A673 (cell line): Measurements from ENCODE around the gene MAST1. TPM values are rescaled to one million over a fixed set of nuclear protein-coding genes. Genes with fewer than 3 reads are reported as not detected.

Experiments used
- BruUV-seq: library from RNA; stranded (reverse); fragments of 400-500 nt; replicated peaks from 2 replicates; lab custom pipeline; 2021; lab: Mats Ljungman, UMichigan
- CTCF ChIA-PET: fragments of 300-600 bp; sonication (Branson Sonifier 250); formaldehyde crosslinking; loops from one replicate; lab custom pipeline; 2022; ENCODE audit warnings: antibody characterized with exemption; lab: Charles Lee
- POLR2A ChIA-PET: fragments of 300-600 bp; sonication (Branson Sonifier 250); formaldehyde crosslinking; loops from one replicate; lab custom pipeline; 2022; ENCODE audit warnings: antibody characterized with exemption; ENCODE audit not compliant: low non-redundant PET; lab: Charles Lee
- DNase-seq: peaks from one replicate; pipeline ENCODE4 v3.0.0-alpha.2; 2015; ENCODE audit warnings: low spot score
- H3K27ac ChIP-seq: fragments of 200-600 bp; sonication (generic); 2 replicates; pipeline ENCODE4 v1.5.1; 2016; ENCODE audit warnings: mixed run types, low read depth, mild to moderate bottlenecking, mixed read lengths, antibody characterized with exemption, low read length; ENCODE audit not compliant: poor library complexity, severe bottlenecking
- H3K27me3 ChIP-seq: fragments of 200-600 bp; sonication (generic); replicated peaks from 2 replicates; pipeline ENCODE4 v1.6.1; 2017; ENCODE audit warnings: mixed run types, low read depth, mild to moderate bottlenecking, mixed read lengths, antibody characterized with exemption, low read length; ENCODE audit not compliant: insufficient read depth, poor library complexity
- H3K36me3 ChIP-seq: fragments of 200-600 bp; sonication (generic); 2 replicates; pipeline ENCODE4 v1.6.1; 2016; ENCODE audit warnings: mixed run types, mild to moderate bottlenecking, mixed read lengths, antibody characterized with exemption, low read length; ENCODE audit not compliant: insufficient read depth, poor library complexity, severe bottlenecking
- H3K4me1 ChIP-seq: fragments of 200-600 bp; sonication (generic); 2 replicates; pipeline ENCODE4 v1.6.1; 2017; ENCODE audit warnings: mixed run types, mild to moderate bottlenecking, mixed read lengths, antibody characterized with exemption, low read length; ENCODE audit not compliant: insufficient read depth, poor library complexity, severe bottlenecking
- H3K4me3 ChIP-seq: fragments of 200-600 bp; sonication (generic); 2 replicates; pipeline ENCODE4 v1.5.1; 2016; ENCODE audit warnings: low read depth, mixed run types, mild to moderate bottlenecking, mixed read lengths, low read length; ENCODE audit not compliant: poor library complexity, severe bottlenecking
- H3K9me3 ChIP-seq: fragments of 200-600 bp; sonication (generic); 2 replicates; pipeline ENCODE4 v1.6.1; 2016; ENCODE audit warnings: mixed run types, low read depth, mild to moderate bottlenecking, mixed read lengths, antibody characterized with exemption, low read length; ENCODE audit not compliant: poor library complexity, severe bottlenecking
- EZH2 ChIP-seq: fragments of 200-600 bp; sonication (generic); IDR thresholded peaks from 2 replicates; pipeline ENCODE4 v1.6.1; 2017; ENCODE audit warnings: borderline replicate concordance, low read depth, mild to moderate bottlenecking, mixed read lengths, antibody characterized with exemption, low read length; ENCODE audit not compliant: poor library complexity, severe bottlenecking
- intact Hi-C: fragments of 100-400 bp; cut with micrococcal nuclease; formaldehyde crosslinking; loops from one replicate; pipeline ENCODE4 v1.10.0; 2022; ENCODE audit not compliant: unreplicated experiment
- total RNA-seq: library from RNA; stranded (reverse); gene quantifications from 2 replicates; pipeline ENCODE4 v1.2.3, GENCODE V29; 2021
- TF ChIP-seq, protein P1 (sequence below): fragments of 300-800, 200-600 bp; sonication (generic); conservative IDR thresholded peaks from 2 replicates; pipeline ENCODE4 v1.5.1; 2017; ENCODE audit warnings: low read depth, mild to moderate bottlenecking, antibody characterized with exemption, low read length, moderate library complexity, mixed read lengths

MAST1 gene
- total RNA-seq, 1 experiment from 2014 or later = 22.2 TPM

DNA sequence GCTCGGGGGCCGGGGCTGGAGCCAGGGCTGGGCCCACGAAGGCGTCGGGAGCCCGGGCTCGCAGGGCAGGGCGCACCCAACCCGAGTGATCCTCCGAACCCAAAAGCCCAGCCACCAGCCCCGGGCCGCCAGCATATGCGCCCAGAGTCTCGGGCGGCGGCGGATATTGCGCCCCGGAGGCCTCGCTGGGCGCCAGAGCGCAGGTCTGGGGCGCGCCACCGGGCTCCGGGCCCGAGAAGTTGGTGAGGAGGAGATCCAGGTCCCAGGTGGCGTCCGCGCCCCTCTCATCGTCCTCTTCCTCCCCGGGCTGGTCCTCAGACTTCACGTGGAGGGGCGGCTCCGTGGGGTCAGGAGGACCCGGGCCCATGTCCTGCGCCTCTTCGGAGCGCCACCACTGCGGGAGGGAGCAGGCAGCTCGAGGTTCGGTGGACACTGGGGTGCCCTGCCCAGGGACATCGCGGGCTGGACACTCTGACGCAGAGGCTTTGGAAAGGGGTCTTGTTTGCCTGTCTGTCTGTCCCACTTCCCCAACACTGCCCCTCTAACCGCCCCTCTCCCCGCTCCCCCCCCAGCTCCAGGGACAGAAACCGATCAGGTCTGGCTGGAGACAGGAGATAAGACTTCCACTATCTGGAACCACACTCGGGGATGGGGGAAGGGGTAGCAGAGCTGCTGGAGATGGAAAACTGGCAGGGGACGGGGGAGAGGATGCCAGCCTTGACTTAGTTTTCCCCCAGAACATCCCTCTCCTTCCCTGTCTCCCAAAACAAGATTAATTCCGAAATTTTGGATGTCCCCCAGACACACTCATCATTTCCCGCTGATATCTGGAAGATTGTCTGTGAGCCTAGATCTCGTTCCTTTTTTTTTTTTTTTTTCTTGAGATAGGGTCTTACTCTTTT, 47.7 kb downstream of the MAST1 start:
- TF ChIP-seq EZH2 = no peak
- TF ChIP-seq, protein P1, sequence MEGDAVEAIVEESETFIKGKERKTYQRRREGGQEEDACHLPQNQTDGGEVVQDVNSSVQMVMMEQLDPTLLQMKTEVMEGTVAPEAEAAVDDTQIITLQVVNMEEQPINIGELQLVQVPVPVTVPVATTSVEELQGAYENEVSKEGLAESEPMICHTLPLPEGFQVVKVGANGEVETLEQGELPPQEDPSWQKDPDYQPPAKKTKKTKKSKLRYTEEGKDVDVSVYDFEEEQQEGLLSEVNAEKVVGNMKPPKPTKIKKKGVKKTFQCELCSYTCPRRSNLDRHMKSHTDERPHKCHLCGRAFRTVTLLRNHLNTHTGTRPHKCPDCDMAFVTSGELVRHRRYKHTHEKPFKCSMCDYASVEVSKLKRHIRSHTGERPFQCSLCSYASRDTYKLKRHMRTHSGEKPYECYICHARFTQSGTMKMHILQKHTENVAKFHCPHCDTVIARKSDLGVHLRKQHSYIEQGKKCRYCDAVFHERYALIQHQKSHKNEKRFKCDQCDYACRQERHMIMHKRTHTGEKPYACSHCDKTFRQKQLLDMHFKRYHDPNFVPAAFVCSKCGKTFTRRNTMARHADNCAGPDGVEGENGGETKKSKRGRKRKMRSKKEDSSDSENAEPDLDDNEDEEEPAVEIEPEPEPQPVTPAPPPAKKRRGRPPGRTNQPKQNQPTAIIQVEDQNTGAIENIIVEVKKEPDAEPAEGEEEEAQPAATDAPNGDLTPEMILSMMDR = no peak
- CTCF ChIA-PET = interaction anchor here (0.9 to 1.2 kb wide), 2 partner anchors 27 to 79 kb away, joined by 3 to 5 read pairs; no protein-coding TSS in a partner anchor
- POLR2A ChIA-PET = no interaction called here
- H3K9me3 ChIP-seq = peaks cover 12% of the 10 kb centered on the region
- BruUV-seq = no TSS peak
- DNase-seq = no peak
- H3K27ac ChIP-seq = no peak overlapping the region
- no peaks in the 10 kb centered on the region for H3K27me3 ChIP-seq
- no peaks in the 10 kb centered on the region for H3K36me3 ChIP-seq
- H3K4me3 ChIP-seq = peak overlapping the region; percentile 46
- H3K4me1 ChIP-seq = peaks cover 9% of the 10 kb centered on the region
- intact Hi-C loops = loop anchor here (2.0 kb wide), 1 partner anchor 79 kb away; no protein-coding TSS in a partner anchor

DNA sequence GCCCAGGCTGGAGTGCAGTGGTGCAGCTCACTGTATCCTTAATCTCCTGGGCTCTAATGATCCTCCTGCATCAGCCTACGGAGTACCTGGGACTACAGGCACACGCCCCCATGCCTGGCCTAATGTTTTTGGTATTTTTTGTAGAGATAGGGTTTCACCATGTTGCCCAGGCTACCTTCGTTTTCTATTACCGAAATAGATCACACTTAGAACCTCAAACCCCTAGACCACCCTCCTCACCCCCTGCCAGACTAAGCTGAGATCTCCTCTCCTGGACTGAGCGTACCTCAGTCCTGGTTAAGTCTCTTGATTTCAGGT, 48.3 kb downstream of the MAST1 start:
- Histone ChIP-seq H3K27me3 (no peaks in the 10 kb centered on the region), H3K4me1 (peaks cover 9% of the 10 kb centered on the region), H3K9me3 (peaks cover 12% of the 10 kb centered on the region), H3K27ac (no peak overlapping the region), H3K36me3 (no peaks in the 10 kb centered on the region), H3K4me3 (no peak overlapping the region)
- ChIA-PET CTCF (no interaction called here), POLR2A (no interaction called here)
- no peak for TF ChIP-seq EZH2
- TF ChIP-seq, protein P1 = no peak
- BruUV-seq = no TSS peak
- DNase-seq = no peak
- intact Hi-C loops = no loop called here

DNA sequence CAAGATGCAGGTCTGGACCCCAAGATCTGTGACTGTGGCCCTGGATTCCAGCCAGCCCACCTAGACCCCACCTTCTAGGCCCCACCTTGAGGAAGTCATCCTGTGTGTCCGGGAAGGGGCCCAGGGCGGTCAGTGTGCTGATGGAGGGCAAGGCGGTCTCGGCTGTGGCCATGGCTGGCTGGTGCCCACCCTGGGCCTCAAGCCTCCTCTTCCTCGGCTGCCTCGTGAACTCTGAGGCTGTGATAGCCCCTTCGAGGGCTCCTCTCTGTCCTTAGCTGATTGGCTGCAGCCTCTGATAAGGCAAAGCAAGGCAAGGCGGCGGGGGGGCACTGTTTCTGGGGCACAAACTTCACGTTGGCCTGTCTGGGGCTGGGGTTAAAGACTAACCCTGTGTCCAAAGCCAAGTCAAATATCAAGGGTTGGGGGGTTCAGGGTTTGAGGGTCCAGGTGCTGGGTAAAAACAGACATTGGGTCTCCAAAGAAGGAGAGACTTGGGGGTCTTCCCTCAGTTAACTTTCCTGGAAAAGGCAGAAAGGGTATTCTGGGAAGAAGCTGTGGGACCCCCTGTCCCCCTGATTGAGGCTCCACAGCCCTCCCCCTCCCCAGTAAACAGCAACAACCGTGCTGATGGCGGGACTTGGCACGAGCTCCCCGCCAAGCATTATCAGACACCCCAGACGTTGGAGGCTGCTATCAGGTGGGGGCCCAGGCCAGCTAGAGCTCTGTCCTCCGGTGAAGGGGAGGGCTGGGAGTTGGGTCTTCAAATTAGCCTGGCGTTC, 48.8 kb downstream of the MAST1 start, which contains the start of gene KLF1:
Gene KLF1 (minus strand): TSS at position 233 of the 779 bp plus-strand sequence. CDS start 61 bp downstream, at position 172.
- TF ChIP-seq EZH2 = no peak
- Histone ChIP-seq H3K27ac (no peak within 1 kb of the TSS), H3K27me3 (no peaks in the 10 kb centered on the region), H3K36me3 (no peaks in the 10 kb centered on the region), H3K4me3 (peak within 1 kb of the TSS; percentile 46), H3K9me3 (peaks cover 12% of the 10 kb centered on the region), H3K4me1 (peaks cover 9% of the 10 kb centered on the region)
- no peak for DNase-seq
- intact Hi-C loops = no loop called here
- ChIA-PET POLR2A (no interaction called here), CTCF (no interaction called here)
- BruUV-seq = no TSS peak
